NCI-H1694 (cell line): Measurements from ENCODE around the gene PML.
"Not testable (repeated sequence)": the region's sequence is repeated elsewhere in the genome, so short reads cannot be mapped to it uniquely, and the experiment has no call there.

Experiments used
- DNase-seq: peaks from one replicate; lab custom pipeline; 2025; lab: John Stamatoyannopoulos, UW

The PML gene

GRCh38 chr15:74038707-74039655, 44.5 kb downstream of the PML start:
- no peak for DNase-seq

- no peak for DNase-seq
These were observed 45.1 kb downstream of the PML start for GRCh38 chr15:74039656-74040010.

- no peak for DNase-seq
These were observed 45.8 kb downstream of the PML start for GRCh38 chr15:74040109-74040850.

GRCh38 chr15:74041311-74041756, 46.8 kb downstream of the PML start:
- no peak for DNase-seq

GRCh38 chr15:74041777-74042435, 47.4 kb downstream of the PML start:
- no peak for DNase-seq

- DNase-seq: no peak
These were observed 48.3 kb downstream of the PML start for GRCh38 chr15:74042603-74043424.

GRCh38 chr15:74043425-74044266, 49.1 kb downstream of the PML start:
- no peak for DNase-seq

GRCh38 chr15:74044267-74045110, 50.0 kb downstream of the PML start:
- DNase-seq: no peak

- no peak for DNase-seq
These were observed 50.7 kb downstream of the PML start for GRCh38 chr15:74045184-74045583.

GRCh38 chr15:74045636-74046274, 51.2 kb downstream of the PML start:
- DNase-seq: no peak

- no peak for DNase-seq
These were observed 51.8 kb downstream of the PML start for GRCh38 chr15:74046275-74046674.

- DNase-seq: no peak
These were observed 55.6 kb downstream of the PML start for GRCh38 chr15:74050127-74050526.

- no peak for DNase-seq
These were observed 56.2 kb downstream of the PML start for GRCh38 chr15:74050556-74051234.

- DNase-seq: not testable (repeated sequence)
These were observed 58.0 kb downstream of the PML start for GRCh38 chr15:74052271-74053260.

GRCh38 chr15:74053517-74053916, 59.0 kb downstream of the PML start:
- no peak for DNase-seq

GRCh38 chr15:74053941-74054529, 59.5 kb downstream of the PML start:
- DNase-seq: peak; percentile 59

GRCh38 chr15:74055804-74056203, 61.3 kb downstream of the PML start:
- no peak for DNase-seq
